PC-9 (cell line): ENCODE results near the gene CIBAR2. TPM values are rescaled to one million over a fixed set of nuclear protein-coding genes. Genes with fewer than 3 reads are reported as not detected.

Experiments
- BruUV-seq: library from RNA; stranded (reverse); fragments of 400-500 nt; replicated peaks from 2 replicates; lab custom pipeline; 2021; lab: Mats Ljungman, UMichigan
- CTCF ChIA-PET: fragments of 300-600 bp; sonication (Branson Sonifier 250); formaldehyde crosslinking; loops from one replicate; lab custom pipeline; 2022; ENCODE audit warnings: antibody characterized with exemption; lab: Charles Lee
- POLR2A ChIA-PET: fragments of 300-600 bp; sonication (Branson Sonifier 250); formaldehyde crosslinking; loops from one replicate; lab custom pipeline; 2022; ENCODE audit warnings: antibody characterized with exemption; ENCODE audit not compliant: unreplicated experiment; lab: Charles Lee
- DNase-seq, 2 experiments: peaks; one replicate each; pipeline versions ENCODE4 v3.0.0 to v3.0.0-alpha.2; 2015 to 2022; ENCODE audit warnings: mixed read lengths in 1 of 2
- H2AFZ ChIP-seq: fragments of 200-600 bp; sonication (generic); 2 replicates; pipeline ENCODE4 v1.8.1; 2017; ENCODE audit warnings: antibody characterized with exemption
- H3F3A ChIP-seq: fragments of 200-600 bp; sonication (generic); 2 replicates; pipeline ENCODE4 v1.8.1; 2017; ENCODE audit warnings: antibody characterized with exemption, mild to moderate bottlenecking, low read depth; ENCODE audit not compliant: insufficient read depth
- H3K27ac ChIP-seq: fragments of 200-600 bp; sonication (generic); 2 replicates; pipeline ENCODE4 v1.6.1; 2016; ENCODE audit warnings: mixed run types
- H3K27me3 ChIP-seq: fragments of 200-600 bp; sonication (generic); 2 replicates; pipeline ENCODE4 v1.6.1; 2016; ENCODE audit warnings: low read depth, mixed run types; ENCODE audit not compliant: insufficient read depth
- H3K36me3 ChIP-seq: fragments of 200-600 bp; sonication (generic); 2 replicates; pipeline ENCODE4 v1.6.1; 2016; ENCODE audit warnings: low read depth, mixed run types
- H3K4me1 ChIP-seq: fragments of 200-600 bp; sonication (generic); replicated peaks from 2 replicates; pipeline ENCODE4 v1.6.1; 2016; ENCODE audit warnings: mixed run types; ENCODE audit not compliant: insufficient read depth
- H3K4me2 ChIP-seq: fragments of 200-600 bp; sonication (generic); 2 replicates; pipeline ENCODE4 v1.6.1; 2017; ENCODE audit warnings: mixed run types
- H3K4me3 ChIP-seq: fragments of 200-600 bp; sonication (generic); 2 replicates; pipeline ENCODE4 v1.6.1; 2016; ENCODE audit warnings: mixed run types
- H3K79me2 ChIP-seq: fragments of 200-600 bp; sonication (generic); 2 replicates; pipeline ENCODE4 v1.6.1; 2017; ENCODE audit warnings: low read depth, mixed run types
- H3K9me2 ChIP-seq: fragments of 200-600 bp; sonication (generic); 2 replicates; pipeline ENCODE4 v1.8.1; 2017; ENCODE audit warnings: mild to moderate bottlenecking; ENCODE audit not compliant: insufficient read depth
- H3K9me3 ChIP-seq: fragments of 200-600 bp; sonication (generic); 2 replicates; pipeline ENCODE4 v1.8.1; 2016; ENCODE audit warnings: low read depth; ENCODE audit not compliant: insufficient read depth
- H4K20me1 ChIP-seq: fragments of 200-600 bp; sonication (generic); 2 replicates; pipeline ENCODE4 v1.8.1; 2017; ENCODE audit not compliant: insufficient read depth
- CTCF ChIP-seq: fragments of 200-600 bp; sonication (generic); conservative IDR thresholded peaks from 2 replicates; pipeline ENCODE4 v1.6.1; 2017; ENCODE audit warnings: mixed run types, antibody characterized with exemption, mild to moderate bottlenecking, moderate library complexity
- EZH2 ChIP-seq: fragments of 200-600 bp; sonication (generic); IDR thresholded peaks from 2 replicates; pipeline ENCODE4 v1.8.0; 2017; ENCODE audit warnings: antibody characterized with exemption, low read depth
- intact Hi-C: fragments of 100-400 bp; cut with micrococcal nuclease; formaldehyde crosslinking; loops from one replicate; pipeline ENCODE4 v1.10.0; 2022; ENCODE audit not compliant: unreplicated experiment
- total RNA-seq: library from RNA; stranded (reverse); gene quantifications from 2 replicates; pipeline ENCODE4 v1.2.3, GENCODE V29; 2021

CIBAR2 gene
- total RNA-seq, 1 experiment from 2014 or later: not detected

- DNase-seq: no peak
- no TSS peak for BruUV-seq
- intact Hi-C loops: loop anchor here (5.0 kb wide), 1 partner anchor 337 kb away; no protein-coding TSS in a partner anchor
- ChIA-PET CTCF (no interaction called here), POLR2A (no interaction called here)
- H3K9me3 ChIP-seq: no peaks in the 10 kb centered on the region
- no peaks in the 10 kb centered on the region for H3K4me1 ChIP-seq
- no peak overlapping the region for H3K27ac ChIP-seq
- no peak for TF ChIP-seq CTCF
- no peak for TF ChIP-seq EZH2
- no peak overlapping the region for H3K4me2 ChIP-seq
- H3K27me3 ChIP-seq: peaks cover 22% of the 10 kb centered on the region
- no peak overlapping the region for H2AFZ ChIP-seq
- no peaks in the 10 kb centered on the region for H3K9me2 ChIP-seq
- no peaks in the 10 kb centered on the region for H3K36me3 ChIP-seq
- no peaks in the 10 kb centered on the region for H4K20me1 ChIP-seq
- no peaks in the 10 kb centered on the region for H3F3A ChIP-seq
- H3K79me2 ChIP-seq: no peaks in the 10 kb centered on the region
- H3K4me3 ChIP-seq: no peak overlapping the region
Observed at GRCh38 chr16:85089525-85089924, 22.7 kb downstream of the CIBAR2 start.

GRCh38 chr16:85088570-85089199 lies 23.6 kb downstream of the CIBAR2 start:
- DNase-seq: no peak
- ChIA-PET CTCF (no interaction called here), POLR2A (no interaction called here)
- Histone ChIP-seq H3K9me3 (no peaks in the 10 kb centered on the region), H3K27me3 (peaks cover 14% of the 10 kb centered on the region), H3K9me2 (no peaks in the 10 kb centered on the region), H3K4me2 (no peak overlapping the region), H3F3A (no peaks in the 10 kb centered on the region), H2AFZ (no peak overlapping the region), H3K4me1 (no peaks in the 10 kb centered on the region), H3K4me3 (no peak overlapping the region), H3K79me2 (no peaks in the 10 kb centered on the region), H4K20me1 (no peaks in the 10 kb centered on the region), H3K27ac (no peak overlapping the region), H3K36me3 (no peaks in the 10 kb centered on the region)
- TF ChIP-seq EZH2 (no peak), CTCF (no peak)
- intact Hi-C loops: loop anchor here (5.0 kb wide), 1 partner anchor 336 kb away; no protein-coding TSS in a partner anchor
- no TSS peak for BruUV-seq

- H3K4me3 ChIP-seq: no peak overlapping the region
- no peaks in the 10 kb centered on the region for H3F3A ChIP-seq
- DNase-seq: no peak
- BruUV-seq: no TSS peak
- no peak for TF ChIP-seq CTCF
- no peak for TF ChIP-seq EZH2
- no peaks in the 10 kb centered on the region for H3K4me1 ChIP-seq
- no peaks in the 10 kb centered on the region for H3K79me2 ChIP-seq
- H3K27me3 ChIP-seq: 0 out of 2 replicates have a peak, but pooled peaks cover 9% of the 10 kb centered on the region
- no peak overlapping the region for H3K27ac ChIP-seq
- intact Hi-C loops: loop anchor here (5.0 kb wide), 1 partner anchor 336 kb away; no protein-coding TSS in a partner anchor
- H4K20me1 ChIP-seq: no peaks in the 10 kb centered on the region
- ChIA-PET POLR2A (no interaction called here), CTCF (no interaction called here)
- H3K36me3 ChIP-seq: no peaks in the 10 kb centered on the region
- H2AFZ ChIP-seq: no peak overlapping the region
- H3K9me2 ChIP-seq: no peaks in the 10 kb centered on the region
- H3K9me3 ChIP-seq: no peaks in the 10 kb centered on the region
- H3K4me2 ChIP-seq: no peak overlapping the region
Observed at GRCh38 chr16:85087899-85088569, 24.2 kb downstream of the CIBAR2 start.
